Upper lobe of right lung (tissue), 1 donor: ENCODE data around the gene NDUFS7. TPM values are rescaled to one million over a fixed set of nuclear protein-coding genes. Genes with fewer than 3 reads are reported as not detected.

Experiments used
- ATAC-seq: fragments of 200-7000 bp; cut with Tn5 transposase; one replicate; pipeline ENCODE4 v1.9.1; 2020; ENCODE audit warnings: mild to moderate bottlenecking, moderate library complexity
- DNase-seq: peaks from one replicate; pipeline ENCODE4 v3.0.0-alpha.2; 2020
- H3K27ac ChIP-seq: fragments of 200-600 bp; one replicate; pipeline ENCODE4 v1.8.0; 2022
- H3K27me3 ChIP-seq: fragments of 200-600 bp; one replicate; pipeline ENCODE4 v1.8.0; 2022; ENCODE audit warnings: mild to moderate bottlenecking
- H3K36me3 ChIP-seq: fragments of 200-600 bp; one replicate; pipeline ENCODE4 v1.8.0; 2022
- H3K4me1 ChIP-seq: fragments of 200-600 bp; one replicate; pipeline ENCODE4 v1.8.0; 2022
- H3K4me3 ChIP-seq: fragments of 200-600 bp; one replicate; pipeline ENCODE4 v1.8.0; 2022; ENCODE audit warnings: mild to moderate bottlenecking
- H3K9me3 ChIP-seq: fragments of 200-600 bp; one replicate; pipeline ENCODE4 v1.8.0; 2022
- CTCF ChIP-seq: fragments of 200-600 bp; IDR thresholded peaks from one replicate; pipeline ENCODE4 v1.8.0; 2022; ENCODE audit warnings: antibody characterized with exemption
- intact Hi-C: fragments of 100-400 bp; cut with DNase I; formaldehyde crosslinking; loops from one replicate; pipeline ENCODE4 v1.11.0; 2022
- total RNA-seq: library from RNA; stranded (reverse); fragmentation: NEBNext Ultra II Directional; extraction: Animal tissue kit (Norgen Biotek cat#: 25700); gene quantifications from one replicate; pipeline ENCODE4 v1.2.1, GENCODE V29; 2021
- donor health status: DM: no; HTN: yes; CAD: no; lungs with severe emphysema.

The NDUFS7 gene
- total RNA-seq, 1 donor from 2014 or later: 78.2 TPM

- H3K36me3 ChIP-seq: peaks cover 52% of the 10 kb centered on the region
- ATAC-seq (no peak), DNase-seq (no peak)
- no peak for TF ChIP-seq CTCF
- no peaks in the 10 kb centered on the region for H3K4me1 ChIP-seq
- no peaks in the 10 kb centered on the region for H3K27me3 ChIP-seq
- H3K9me3 ChIP-seq: no peaks in the 10 kb centered on the region
- no peak overlapping the region for H3K4me3 ChIP-seq
- H3K27ac ChIP-seq: no peak overlapping the region
- intact Hi-C loops: no loop called here
Measured at GRCh38 chr19:1392407-1392806, 8.7 kb downstream of the NDUFS7 start.

GRCh38 chr19:1392939-1393530 lies 9.3 kb downstream of the NDUFS7 start:
- Histone ChIP-seq H3K27ac (no peak overlapping the region), H3K9me3 (no peaks in the 10 kb centered on the region), H3K27me3 (no peaks in the 10 kb centered on the region), H3K4me3 (no peak overlapping the region), H3K4me1 (no peaks in the 10 kb centered on the region), H3K36me3 (peaks cover 52% of the 10 kb centered on the region)
- TF ChIP-seq CTCF: no peak
- no peak for ATAC-seq
- no peak for DNase-seq
- intact Hi-C loops: no loop called here

- no peak for DNase-seq
- no peak for TF ChIP-seq CTCF
- Histone ChIP-seq H3K27me3 (no peaks in the 10 kb centered on the region), H3K36me3 (peaks cover 48% of the 10 kb centered on the region), H3K9me3 (no peaks in the 10 kb centered on the region), H3K27ac (no peak overlapping the region), H3K4me3 (no peak overlapping the region), H3K4me1 (no peaks in the 10 kb centered on the region)
- no peak for ATAC-seq
- intact Hi-C loops: no loop called here
Measured at GRCh38 chr19:1393841-1394240, 10.1 kb downstream of the NDUFS7 start.

- Histone ChIP-seq H3K4me3 (no peak overlapping the region), H3K27ac (no peak overlapping the region), H3K27me3 (no peaks in the 10 kb centered on the region), H3K4me1 (no peaks in the 10 kb centered on the region), H3K9me3 (no peaks in the 10 kb centered on the region), H3K36me3 (peaks cover 42% of the 10 kb centered on the region)
- DNase-seq (no peak), ATAC-seq (peak; percentile 6)
- intact Hi-C loops: no loop called here
- TF ChIP-seq CTCF: no peak
Measured at GRCh38 chr19:1394252-1395193, 10.8 kb downstream of the NDUFS7 start.

- Histone ChIP-seq H3K4me1 (no peaks in the 10 kb centered on the region), H3K27me3 (no peaks in the 10 kb centered on the region), H3K27ac (no peak overlapping the region), H3K4me3 (no peak overlapping the region), H3K9me3 (no peaks in the 10 kb centered on the region), H3K36me3 (peaks cover 39% of the 10 kb centered on the region)
- intact Hi-C loops: no loop called here
- ATAC-seq (no peak), DNase-seq (no peak)
- TF ChIP-seq CTCF: no peak
Measured at GRCh38 chr19:1395194-1396018, 11.7 kb downstream of the NDUFS7 start.
